Left lung (tissue), 10 donors: ENCODE results near the gene NMNAT3. TPM values are rescaled to one million over a fixed set of nuclear protein-coding genes. Genes with fewer than 3 reads are reported as not detected.

Experiments
- ATAC-seq: fragments of 200-7000 bp; cut with Tn5 transposase; one replicate; pipeline ENCODE4 v1.9.1; 2020; ENCODE audit warnings: moderate library complexity
- DNase-seq, 4 donors: peaks; one replicate each; pipeline ENCODE4 v3.0.0-alpha.2; 2013 to 2020
- H3K27ac ChIP-seq, 2 donors: fragments of 200-600 bp; sonication (generic) in 1 of 2; one replicate each; pipeline versions ENCODE4 v1.5.0 to v1.8.0; 2020 to 2021
- H3K27me3 ChIP-seq, 2 donors: fragments of 200-600 bp; sonication (generic) in 1 of 2; one replicate each; pipeline versions ENCODE4 v1.5.0 to v1.8.0; 2020 to 2021
- H3K36me3 ChIP-seq, 2 donors: fragments of 200-600 bp; sonication (generic) in 1 of 2; one replicate each; pipeline versions ENCODE4 v1.5.0 to v1.8.0; 2020 to 2021
- H3K4me1 ChIP-seq, 2 donors: fragments of 200-600 bp; one replicate each; pipeline ENCODE4 v1.8.0; 2021
- H3K4me3 ChIP-seq, 2 donors: fragments of 200-600 bp; sonication (generic) in 1 of 2; one replicate each; pipeline versions ENCODE4 v1.5.0 to v1.8.0; 2020 to 2021; ENCODE audit warnings: mild to moderate bottlenecking in 1 of 2
- H3K9me3 ChIP-seq, 2 donors: fragments of 200-600 bp; sonication (generic) in 1 of 2; one replicate each; pipeline versions ENCODE4 v1.5.0 to v1.8.0; 2020 to 2021
- CTCF ChIP-seq, 2 donors: fragments of 200-600 bp; sonication (generic) in 1 of 2; IDR thresholded peaks; one replicate each; pipeline versions ENCODE4 v1.5.0 to v1.8.0; 2021; ENCODE audit warnings: antibody characterized with exemption in 2 of 2
- intact Hi-C, 2 donors: fragments of 100-400 bp; cut with DNase I; formaldehyde crosslinking; loops; one replicate each; pipeline versions ENCODE4 v1.11.2 to v1.14.2; 2022
- polyA plus RNA-seq, 6 donors: library from polyadenylated mRNA; unstranded; fragments of 120-200 nt; gene quantifications; one replicate each; pipeline ENCODE4 v1.2.1, GENCODE V29; 2013; ENCODE audit not compliant: insufficient read length in 6 of 6
- total RNA-seq, 2 donors: library from RNA; stranded (reverse); fragmentation: NEBNext Ultra II Directional; extraction: Animal tissue kit (Norgen Biotek cat#: 25700); gene quantifications; one replicate each; pipeline ENCODE4 v1.2.1, GENCODE V29; 2021
- donor health status: DM: no; HTN: yes; CAD: no.
- donor health status: DM: no; HTN: no; CAD: no.

Gene NMNAT3
- total and polyA plus RNA-seq, 8 donors: 3.2 to 8.0 (median 6.0) TPM

GRCh38 chr3:139518926-139519842, 158.6 kb downstream of the NMNAT3 start:
- Histone ChIP-seq H3K4me1 (no peaks in the 10 kb centered on the region), H3K4me3 (no peak overlapping the region), H3K27me3 (no peaks in the 10 kb centered on the region), H3K9me3 (no peaks in the 10 kb centered on the region), H3K36me3 (no peaks in the 10 kb centered on the region), H3K27ac (no peak overlapping the region)
- no peak for DNase-seq
- intact Hi-C loops: no loop called here
- no peak for TF ChIP-seq CTCF (IDR thresholded peaks at IDR 0.05)
- no peak for ATAC-seq

- intact Hi-C loops: no loop called here
- Histone ChIP-seq H3K9me3 (no peaks in the 10 kb centered on the region), H3K4me3 (no peak overlapping the region), H3K36me3 (no peaks in the 10 kb centered on the region), H3K27me3 (no peaks in the 10 kb centered on the region), H3K4me1 (no peaks in the 10 kb centered on the region), H3K27ac (no peak overlapping the region)
- no peak for ATAC-seq
- DNase-seq: no peak
- no peak for TF ChIP-seq CTCF (IDR thresholded peaks at IDR 0.05)
These were observed 159.5 kb downstream of the NMNAT3 start for GRCh38 chr3:139518306-139518705.

- H3K36me3 ChIP-seq: no peaks in the 10 kb centered on the region
- H3K9me3 ChIP-seq: no peaks in the 10 kb centered on the region
- ATAC-seq (no peak), DNase-seq (no peak)
- no peak for TF ChIP-seq CTCF (IDR thresholded peaks at IDR 0.05)
- H3K4me1 ChIP-seq: no peaks in the 10 kb centered on the region
- intact Hi-C loops: no loop called here
- no peaks in the 10 kb centered on the region for H3K27me3 ChIP-seq
- no peak overlapping the region for H3K4me3 ChIP-seq
- H3K27ac ChIP-seq: no peak overlapping the region
These were observed 160.3 kb downstream of the NMNAT3 start for GRCh38 chr3:139517321-139518065.

- ATAC-seq (no peak), DNase-seq (no peak)
- Histone ChIP-seq H3K27me3 (no peaks in the 10 kb centered on the region), H3K27ac (no peak overlapping the region), H3K4me1 (no peaks in the 10 kb centered on the region), H3K36me3 (no peaks in the 10 kb centered on the region), H3K9me3 (no peaks in the 10 kb centered on the region), H3K4me3 (no peak overlapping the region)
- intact Hi-C loops: no loop called here
- TF ChIP-seq CTCF (IDR thresholded peaks at IDR 0.05): no peak
These were observed 163.0 kb downstream of the NMNAT3 start for GRCh38 chr3:139514741-139515140.

Other genes starting within 250 kb of the NMNAT3 start
- gene RBP2, start 201.5 kb downstream of the NMNAT3 start, total RNA-seq: 1 to 10 TPM in 1 of 2 donors, not detected in 1; 9.3 TPM
- 1 to 10 TPM in 1 of 6 donors, under 1 TPM in 5; 0.26 to 1.0 (median 0.62) TPM for gene RBP2, start 201.5 kb downstream of the NMNAT3 start, polyA plus RNA-seq
- gene RBP1, start 138.2 kb downstream of the NMNAT3 start, total RNA-seq: 10 to 100 TPM; 14.1 to 27.6 TPM
- gene RBP1, start 138.2 kb downstream of the NMNAT3 start, polyA plus RNA-seq: 100 to 1,000 TPM; 223 to 333 (median 282) TPM